Measurements from ENCODE around the gene DNAJC17. TPM values are rescaled to one million over a fixed set of nuclear protein-coding genes. Genes with fewer than 3 reads are reported as not detected.

DNAJC17 gene
- total RNA-seq, 1 donor from 2014 or later: 29.1 TPM

DNA sequence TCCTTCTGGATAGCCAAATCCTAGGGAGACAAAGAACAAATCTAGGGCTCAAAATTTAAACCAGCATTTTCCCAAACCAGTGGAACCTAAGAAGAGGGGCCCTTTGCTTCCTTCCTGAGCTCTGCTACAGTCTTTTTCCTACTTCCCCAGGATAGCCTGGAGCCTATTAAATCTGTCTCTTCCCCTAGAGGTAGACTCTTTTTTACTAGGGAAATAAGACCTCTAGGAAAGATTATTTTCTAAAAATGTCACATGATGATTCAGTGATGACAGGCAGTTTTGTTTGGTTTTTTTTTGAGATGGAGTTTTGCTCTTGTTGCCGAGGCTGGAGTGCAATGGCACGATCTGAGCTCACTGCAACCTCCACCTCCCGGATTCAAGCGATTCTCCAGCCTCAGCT lies 70.7 kb downstream of the DNAJC17 start:
- Mint-ChIP-seq H3K36me3 (ENCODE audit: low read depth) (peaks cover 16% of the 10 kb centered on the region), H3K27me3 (ENCODE audit: low read depth) (no peaks in the 10 kb centered on the region), H3K27ac (ENCODE audit: unreplicated experiment) (no peak overlapping the region), H3K4me1 (ENCODE audit: low read depth) (no peaks in the 10 kb centered on the region), H3K4me3 (ENCODE audit: unreplicated experiment) (no peak overlapping the region), H3K9me3 (ENCODE audit: low read depth) (no peaks in the 10 kb centered on the region)
- TF ChIP-seq, protein P1, sequence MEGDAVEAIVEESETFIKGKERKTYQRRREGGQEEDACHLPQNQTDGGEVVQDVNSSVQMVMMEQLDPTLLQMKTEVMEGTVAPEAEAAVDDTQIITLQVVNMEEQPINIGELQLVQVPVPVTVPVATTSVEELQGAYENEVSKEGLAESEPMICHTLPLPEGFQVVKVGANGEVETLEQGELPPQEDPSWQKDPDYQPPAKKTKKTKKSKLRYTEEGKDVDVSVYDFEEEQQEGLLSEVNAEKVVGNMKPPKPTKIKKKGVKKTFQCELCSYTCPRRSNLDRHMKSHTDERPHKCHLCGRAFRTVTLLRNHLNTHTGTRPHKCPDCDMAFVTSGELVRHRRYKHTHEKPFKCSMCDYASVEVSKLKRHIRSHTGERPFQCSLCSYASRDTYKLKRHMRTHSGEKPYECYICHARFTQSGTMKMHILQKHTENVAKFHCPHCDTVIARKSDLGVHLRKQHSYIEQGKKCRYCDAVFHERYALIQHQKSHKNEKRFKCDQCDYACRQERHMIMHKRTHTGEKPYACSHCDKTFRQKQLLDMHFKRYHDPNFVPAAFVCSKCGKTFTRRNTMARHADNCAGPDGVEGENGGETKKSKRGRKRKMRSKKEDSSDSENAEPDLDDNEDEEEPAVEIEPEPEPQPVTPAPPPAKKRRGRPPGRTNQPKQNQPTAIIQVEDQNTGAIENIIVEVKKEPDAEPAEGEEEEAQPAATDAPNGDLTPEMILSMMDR (IDR thresholded peaks at IDR 0.05): no peak
- no peak for DNase-seq (ENCODE audit: low spot score)

DNA sequence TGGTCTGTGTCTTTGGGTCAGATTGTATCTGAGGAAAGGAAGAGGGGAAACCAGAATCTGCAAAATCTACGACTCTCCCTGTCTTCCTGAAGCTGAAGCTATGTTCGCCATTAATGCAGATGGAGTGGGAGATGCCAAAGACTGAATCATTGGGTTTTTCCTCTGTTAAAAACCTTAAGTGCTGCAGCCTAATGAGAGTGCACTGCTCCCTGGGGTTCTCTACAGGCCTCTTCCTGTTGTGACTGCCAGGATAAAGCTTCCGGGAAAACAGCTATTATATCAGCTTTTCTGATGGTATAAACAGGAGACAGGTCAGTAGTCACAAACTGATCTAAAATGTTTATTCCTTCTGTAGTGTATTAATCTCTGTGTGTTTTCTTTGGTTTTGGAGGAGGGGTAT lies 76.2 kb downstream of the DNAJC17 start:
- Mint-ChIP-seq H3K4me3 (ENCODE audit: unreplicated experiment) (no peak overlapping the region), H3K4me1 (ENCODE audit: low read depth) (no peaks in the 10 kb centered on the region), H3K27me3 (ENCODE audit: low read depth) (no peaks in the 10 kb centered on the region), H3K9me3 (ENCODE audit: low read depth) (no peaks in the 10 kb centered on the region), H3K36me3 (ENCODE audit: low read depth) (peaks cover 12% of the 10 kb centered on the region), H3K27ac (ENCODE audit: unreplicated experiment) (no peak overlapping the region)
- DNase-seq (ENCODE audit: low spot score): no peak
- TF ChIP-seq, protein P1 (IDR thresholded peaks at IDR 0.05): no peak

DNA sequence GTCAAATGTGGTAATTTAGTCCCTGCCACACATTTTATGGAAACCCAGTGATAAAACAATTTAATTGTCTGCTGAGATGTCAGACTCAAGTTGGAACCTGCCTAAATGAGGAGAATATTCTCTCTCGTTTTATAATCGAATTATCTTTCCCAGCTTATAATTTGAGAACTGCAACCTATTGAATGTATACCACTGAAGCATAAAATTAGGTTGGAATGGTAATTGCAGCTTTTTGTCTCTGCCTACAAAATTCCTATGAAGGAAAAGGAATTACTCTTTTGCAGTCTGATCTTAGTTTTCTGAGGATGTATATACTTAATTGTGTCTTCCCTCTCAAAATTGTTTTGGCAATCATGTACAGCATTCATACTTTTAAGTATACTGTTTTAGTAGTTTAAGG lies 83.4 kb downstream of the DNAJC17 start:
- Mint-ChIP-seq H3K4me1 (ENCODE audit: low read depth) (no peaks in the 10 kb centered on the region), H3K27me3 (ENCODE audit: low read depth) (no peaks in the 10 kb centered on the region), H3K36me3 (ENCODE audit: low read depth) (peaks cover 6% of the 10 kb centered on the region), H3K9me3 (ENCODE audit: low read depth) (no peaks in the 10 kb centered on the region), H3K27ac (ENCODE audit: unreplicated experiment) (no peak overlapping the region), H3K4me3 (ENCODE audit: unreplicated experiment) (no peak overlapping the region)
- DNase-seq (ENCODE audit: low spot score): no peak
- TF ChIP-seq, protein P1 (IDR thresholded peaks at IDR 0.05): no peak

DNA sequence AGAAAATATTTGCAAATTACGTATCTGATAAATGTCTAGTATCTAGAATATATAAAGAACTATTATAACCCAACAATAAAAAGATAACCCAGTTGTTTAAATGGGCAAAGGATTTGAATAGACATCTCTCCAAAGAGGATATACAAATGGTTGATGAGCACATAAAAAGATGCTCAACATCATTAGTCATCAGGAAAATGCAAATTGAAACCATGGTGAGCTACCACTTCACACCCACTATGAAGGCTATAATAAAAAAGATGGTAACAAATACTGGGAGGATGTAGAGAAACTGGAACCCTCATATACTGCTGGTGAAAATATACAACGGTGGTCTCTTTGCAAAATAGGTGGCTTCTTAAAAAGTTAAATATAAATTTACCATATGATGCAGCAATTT lies 84.3 kb downstream of the DNAJC17 start:
- DNase-seq (ENCODE audit: low spot score): no peak
- TF ChIP-seq, protein P1 (IDR thresholded peaks at IDR 0.05): no peak
- Mint-ChIP-seq H3K4me1 (ENCODE audit: low read depth) (no peaks in the 10 kb centered on the region), H3K4me3 (ENCODE audit: unreplicated experiment) (no peak overlapping the region), H3K9me3 (ENCODE audit: low read depth) (no peaks in the 10 kb centered on the region), H3K27ac (ENCODE audit: unreplicated experiment) (no peak overlapping the region), H3K27me3 (ENCODE audit: low read depth) (no peaks in the 10 kb centered on the region), H3K36me3 (ENCODE audit: low read depth) (peaks cover 3% of the 10 kb centered on the region)

DNA sequence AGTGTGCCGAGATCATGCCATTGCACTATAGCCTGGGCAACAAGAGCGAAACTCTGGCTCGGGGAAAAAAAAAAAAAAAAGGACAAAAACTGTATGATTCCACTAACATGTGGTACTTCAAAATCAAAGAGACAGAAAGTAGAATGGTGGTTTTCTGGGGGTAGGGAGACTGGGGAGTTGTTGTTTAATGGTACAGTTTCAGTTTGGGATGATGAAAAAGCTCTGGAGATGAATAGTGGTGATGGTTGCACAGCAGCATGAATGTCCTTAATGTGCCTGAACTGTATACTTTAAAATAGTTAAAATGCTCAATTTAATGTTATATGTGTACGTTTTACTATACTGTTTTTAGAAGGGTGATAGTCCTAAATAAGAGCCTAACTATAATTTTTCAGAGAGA lies 84.9 kb downstream of the DNAJC17 start:
- Mint-ChIP-seq H3K27me3 (ENCODE audit: low read depth) (no peaks in the 10 kb centered on the region), H3K9me3 (ENCODE audit: low read depth) (no peaks in the 10 kb centered on the region), H3K27ac (ENCODE audit: unreplicated experiment) (no peak overlapping the region), H3K36me3 (ENCODE audit: low read depth) (peaks cover 3% of the 10 kb centered on the region), H3K4me3 (ENCODE audit: unreplicated experiment) (no peak overlapping the region), H3K4me1 (ENCODE audit: low read depth) (no peaks in the 10 kb centered on the region)
- DNase-seq (ENCODE audit: low spot score): no peak
- TF ChIP-seq, protein P1 (IDR thresholded peaks at IDR 0.05): no peak

All from chondrocyte (in vitro differentiated cells).